ENCODE results near the gene LYZL1.

- TF ChIP-seq POLR2A (IDR thresholded peaks at IDR 0.05; ENCODE audit: extremely low read depth, insufficient read length) = no peak
- TF ChIP-seq CTCF (IDR thresholded peaks at IDR 0.05; ENCODE audit: low read depth, low read length) = peak; percentile 38
- TF ChIP-seq MAX (IDR thresholded peaks at IDR 0.05; ENCODE audit: low read depth, low read length) = no peak
Measured at GRCh38 chr10:29304264-29304994, 15.6 kb downstream of the LYZL1 start.

Measured in NB4 (cell line).